Heart right ventricle (tissue), 16 donors: ENCODE data around the gene HCFC1. TPM values are rescaled to one million over a fixed set of nuclear protein-coding genes. Genes with fewer than 3 reads are reported as not detected.

ENCODE experiments used
- ATAC-seq, 8 donors: fragments of 200-7000 bp; cut with Tn5 transposase; one replicate each; pipeline ENCODE4 v1.9.1; 2020; ENCODE audit warnings: mild to moderate bottlenecking in 8 of 8, moderate library complexity in 8 of 8, moderate number of reproducible peaks in 1 of 8
- DNase-seq, 2 donors: peaks; one replicate each; pipeline ENCODE4 v3.0.0-alpha.2; 2020
- H3K27ac ChIP-seq, 10 donors: fragments of 200-600 bp; sonication (generic) in 2 of 10; one replicate each; pipeline versions ENCODE4 v1.5.0 to v1.8.0; 2020 to 2022; ENCODE audit warnings: mild to moderate bottlenecking in 3 of 10
- H3K27me3 ChIP-seq, 7 donors: fragments of 200-600 bp; one replicate each; pipeline ENCODE4 v1.8.0; 2021 to 2022; ENCODE audit warnings: mild to moderate bottlenecking in 2 of 7
- H3K36me3 ChIP-seq, 9 donors: fragments of 200-600 bp; sonication (generic) in 1 of 9; one replicate each; pipeline versions ENCODE4 v1.5.0 to v1.8.0; 2020 to 2022; ENCODE audit warnings: mild to moderate bottlenecking in 2 of 9
- H3K4me1 ChIP-seq, 9 donors: fragments of 200-600 bp; sonication (generic) in 1 of 9; one replicate each; pipeline versions ENCODE4 v1.5.0 to v1.8.0; 2020 to 2022; ENCODE audit warnings: mild to moderate bottlenecking in 4 of 9
- H3K4me3 ChIP-seq, 10 donors: fragments of 200-600 bp; sonication (generic) in 2 of 10; one replicate each; pipeline versions ENCODE4 v1.5.0 to v1.8.0; 2020 to 2022; ENCODE audit warnings: mild to moderate bottlenecking in 7 of 10, moderate library complexity in 2 of 10
- H3K9me3 ChIP-seq, 11 donors: fragments of 200-600 bp in 10 of 11; sonication (generic) in 2 of 11; one replicate each; pipeline versions ENCODE4 v1.5.0 to v1.8.0; 2013 to 2022; ENCODE audit warnings: mild to moderate bottlenecking in 2 of 11, control low read depth in 1 of 11, moderate library complexity in 1 of 11
- WGBS, 2 donors: extraction: QIAGEN DNeasy Blood & Tissue Kit; methylation state at CpG; one replicate each; pipeline ENCODE4 v1.1.7; 2013; ENCODE audit warnings: inconsistent platforms in 1 of 2; 5-methylcytosine and 5-hydroxymethylcytosine counted together
- intact Hi-C, 10 donors: fragments of 100-400 bp; cut with DNase I; formaldehyde crosslinking; loops; one replicate each; pipeline versions ENCODE4 v1.11.1 to v1.14.2; 2022
- microRNA-seq, 2 donors: library from miRNA; unstranded; fragments of <30 nt; microRNA quantifications; one replicate each; pipeline ENCODE4 v1.2.0, GENCODE V29; 2021
- polyA plus RNA-seq, 2 donors: library from polyadenylated mRNA; stranded (reverse); fragments of 200-250 nt; gene quantifications; one replicate each; pipeline ENCODE4 v1.2.3, GENCODE V29; 2013
- total RNA-seq, 10 donors: library from RNA; stranded (reverse); fragmentation: NEBNext Ultra II Directional in 3 of 10; extraction: Animal tissue kit (Norgen Biotek cat#: 25700) in 3 of 10; gene quantifications; one replicate each; pipeline versions ENCODE4 v1.2.1 to v1.2.4, GENCODE V29; 2021 to 2023
- TF ChIP-seq, protein P1 (sequence below), 9 donors: fragments of 200-600 bp; sonication (generic) in 2 of 9; IDR thresholded peaks; one replicate each; pipeline versions ENCODE4 v1.5.0 to v1.8.0; 2021 to 2022; ENCODE audit warnings: antibody characterized with exemption in 9 of 9, mild to moderate bottlenecking in 5 of 9, moderate library complexity in 1 of 9
- donor health status: Arrhythmogenic right ventricular cardiomyopathy.
- donor health status: ischemic (EF 13 %, LVEDD 7.1; RV severe dilation, severe dysfunction).
- donor health status: healthy with polysubstance abuse.
- donor health status: DM: no; HTN: yes; CAD: no.
- donor health status: DM: no; HTN: no; CAD: no.
- donor health status: ischemic (EF 25% LVEDD 6.9; RV normal size, moderate dysfunction).
- donor health status: ischemic (EF 25% LVEDD 5.7; RV mildly dilated, moderate dysfunction).
- donor health status: healthy.
- donor health status: DM: yes; HTN: yes; CAD: no.
- donor health status: Ischemic cardiomyopathy.
- donor health status: ischemic (EF 35%, LVEDD 5.7; RV mildly dilated, moderate dysfunction).
- donor health status: nonischemic (EF 11% LVEDD 7.7; RV severe dilation, severe dysfunction).
- donor health status: DM: yes; HTN: yes; CAD: no.
- donor health status: PGD.
- donor health status: ischemic (EF 29% LVEDD 5.4; RV normal size, mild dysfunction).
- donor health status: nonischemic (EF 23%, LVEDD 6.1; RV moderate dilation, normal function).

The HCFC1 gene
- total and polyA plus RNA-seq, 12 donors: 12.3 to 41.6 (median 31.2) TPM

DNA sequence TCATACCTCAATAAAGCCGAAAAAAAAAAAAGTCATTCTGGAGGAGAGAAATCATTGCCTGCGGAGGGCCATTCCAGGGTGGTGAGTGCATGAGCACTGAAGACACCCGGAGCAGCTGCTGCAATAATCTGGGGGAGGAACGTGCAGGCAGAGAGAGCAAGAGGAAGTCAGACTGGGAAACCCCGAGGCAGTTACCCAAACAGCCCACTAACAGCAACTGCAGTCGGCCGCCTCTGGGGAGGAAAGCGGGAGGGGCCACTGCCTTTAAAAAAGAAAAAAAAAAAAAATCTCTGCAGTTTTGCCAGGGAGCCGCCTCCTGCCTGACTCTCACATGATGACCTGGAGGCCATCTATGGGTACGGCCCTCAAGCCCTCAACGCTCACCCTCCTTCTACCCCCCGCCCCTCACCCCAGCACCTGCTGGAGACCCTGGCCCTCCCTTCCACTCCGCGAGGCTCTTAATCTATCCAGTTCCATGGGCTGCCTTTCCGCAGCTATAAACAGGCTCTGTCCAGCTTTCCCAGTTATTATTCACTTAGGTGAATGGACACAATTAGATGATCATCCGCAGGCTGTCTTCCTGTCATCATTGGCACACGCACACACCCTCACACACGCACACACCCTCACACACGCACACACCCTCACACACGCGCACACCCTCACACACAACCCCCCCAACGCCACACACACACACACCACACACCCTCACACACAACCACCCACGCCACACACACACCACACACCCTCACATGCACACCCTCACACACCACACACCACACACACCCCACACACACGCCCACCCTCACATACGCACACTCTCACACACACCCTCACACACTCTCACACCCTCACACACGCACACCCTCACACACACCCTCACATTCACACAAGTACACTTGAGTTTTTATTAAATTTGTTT is 70.5 kb downstream of the HCFC1 start:
- peak overlapping the region in 5 of 10 donors; percentile 10 to 47 (median 15) for H3K27ac ChIP-seq
- no peaks in the 10 kb centered on the region for H3K36me3 ChIP-seq
- H3K9me3 ChIP-seq: no peaks in the 10 kb centered on the region
- intact Hi-C loops: no loop called here
- ATAC-seq (peak; percentile 35 to 72 (median 54)), DNase-seq (peak; percentile 37 to 54)
- TF ChIP-seq, protein P1, sequence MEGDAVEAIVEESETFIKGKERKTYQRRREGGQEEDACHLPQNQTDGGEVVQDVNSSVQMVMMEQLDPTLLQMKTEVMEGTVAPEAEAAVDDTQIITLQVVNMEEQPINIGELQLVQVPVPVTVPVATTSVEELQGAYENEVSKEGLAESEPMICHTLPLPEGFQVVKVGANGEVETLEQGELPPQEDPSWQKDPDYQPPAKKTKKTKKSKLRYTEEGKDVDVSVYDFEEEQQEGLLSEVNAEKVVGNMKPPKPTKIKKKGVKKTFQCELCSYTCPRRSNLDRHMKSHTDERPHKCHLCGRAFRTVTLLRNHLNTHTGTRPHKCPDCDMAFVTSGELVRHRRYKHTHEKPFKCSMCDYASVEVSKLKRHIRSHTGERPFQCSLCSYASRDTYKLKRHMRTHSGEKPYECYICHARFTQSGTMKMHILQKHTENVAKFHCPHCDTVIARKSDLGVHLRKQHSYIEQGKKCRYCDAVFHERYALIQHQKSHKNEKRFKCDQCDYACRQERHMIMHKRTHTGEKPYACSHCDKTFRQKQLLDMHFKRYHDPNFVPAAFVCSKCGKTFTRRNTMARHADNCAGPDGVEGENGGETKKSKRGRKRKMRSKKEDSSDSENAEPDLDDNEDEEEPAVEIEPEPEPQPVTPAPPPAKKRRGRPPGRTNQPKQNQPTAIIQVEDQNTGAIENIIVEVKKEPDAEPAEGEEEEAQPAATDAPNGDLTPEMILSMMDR (IDR thresholded peaks at IDR 0.05): no peak
- peaks cover 0 to 34% (median 12%) of the 10 kb centered on the region in 9 donors for H3K4me1 ChIP-seq
- WGBS, 2 donors: 33 to 36% methylated on average over 24 to 26 of the region's 26 CpGs
- H3K27me3 ChIP-seq: peaks cover 0 to 64% (median 0%) of the 10 kb centered on the region in 7 donors
- no peak overlapping the region for H3K4me3 ChIP-seq

DNA sequence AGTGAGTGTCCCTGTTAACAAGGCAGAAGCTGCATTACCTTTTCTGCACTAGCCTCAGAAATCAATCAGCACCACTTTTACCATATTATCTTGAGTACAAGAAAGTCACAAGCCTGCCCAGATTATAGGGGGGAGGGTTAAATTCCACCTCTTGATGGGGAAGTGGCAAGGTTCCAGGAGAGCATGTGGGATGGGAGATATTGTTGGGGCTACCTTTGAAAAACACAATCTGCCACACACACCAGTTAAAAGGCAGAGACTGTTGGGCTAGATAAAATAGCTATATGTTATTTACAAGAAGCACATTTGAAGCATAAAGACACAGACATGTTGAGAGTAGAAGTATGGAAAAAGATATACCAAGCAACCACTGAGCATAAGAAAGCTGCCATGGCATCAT is 73.7 kb downstream of the HCFC1 start:
- ATAC-seq: no peak
- Histone ChIP-seq H3K27me3 (peaks cover 0 to 80% (median 0%) of the 10 kb centered on the region in 7 donors), H3K4me1 (peaks cover 0 to 25% (median 4%) of the 10 kb centered on the region in 9 donors), H3K27ac (no peak overlapping the region), H3K4me3 (no peak overlapping the region), H3K36me3 (no peaks in the 10 kb centered on the region), H3K9me3 (peaks cover 0 to 5% (median 0%) of the 10 kb centered on the region in 11 donors)
- intact Hi-C loops: loop anchor here in 1 of 10 donors (1.0 kb wide), 1 partner anchor 49 kb away; no protein-coding TSS in a partner anchor
- DNase-seq: no peak
- TF ChIP-seq, protein P1 (IDR thresholded peaks at IDR 0.05): no peak

Small RNA genes lying within 50 kb of the gene (microRNA-seq; reads per million reads assigned to microRNA genes)
- 0 reads per million in 2 donors for gene MIR3202-1
- 0 reads per million in 2 donors for gene MIR3202-2
- 0 reads per million in 2 donors for gene MIR718

Other genes starting within 250 kb of the HCFC1 start
- 100 to 1,000 TPM in 3 of 10 donors, 10 to 100 TPM in 7; 70.2 to 140 (median 85.4) TPM for gene BCAP31, start 247.4 kb downstream of the HCFC1 start, total RNA-seq
- gene BCAP31, start 247.4 kb downstream of the HCFC1 start, polyA plus RNA-seq: 100 to 1,000 TPM in 1 of 2 donors, 10 to 100 TPM in 1; 82.2 to 164 TPM
- gene ABCD1, start 247.0 kb downstream of the HCFC1 start, total RNA-seq: 10 to 100 TPM; 11.0 to 24.2 (median 14.4) TPM
- gene ABCD1, start 247.0 kb downstream of the HCFC1 start, polyA plus RNA-seq: 10 to 100 TPM in 1 of 2 donors, 1 to 10 TPM in 1; 9.3 to 15.3 TPM
- gene PLXNB3, start 207.6 kb downstream of the HCFC1 start, total RNA-seq: 1 to 10 TPM; 2.1 to 5.8 (median 4.3) TPM
- gene PLXNB3, start 207.6 kb downstream of the HCFC1 start, polyA plus RNA-seq: 1 to 10 TPM; 1.1 to 8.1 TPM
- gene SRPK3, start 190.8 kb downstream of the HCFC1 start, total RNA-seq: 10 to 100 TPM; 20.3 to 52.7 (median 44.8) TPM
- gene SRPK3, start 190.8 kb downstream of the HCFC1 start, polyA plus RNA-seq: 10 to 100 TPM in 1 of 2 donors, 1 to 10 TPM in 1; 9.9 to 52.2 TPM
- 10 to 100 TPM; 58.7 to 86.9 (median 74.5) TPM for gene IDH3G, start 177.4 kb downstream of the HCFC1 start, total RNA-seq
- gene IDH3G, start 177.4 kb downstream of the HCFC1 start, polyA plus RNA-seq: 10 to 100 TPM; 73.4 to 97.2 TPM
- 100 to 1,000 TPM in 9 of 10 donors, 10 to 100 TPM in 1; 94.1 to 227 (median 144) TPM for gene SSR4, start 177.2 kb downstream of the HCFC1 start, total RNA-seq
- 100 to 1,000 TPM; 477 to 551 TPM for gene SSR4, start 177.2 kb downstream of the HCFC1 start, polyA plus RNA-seq
- gene PDZD4, start 141.3 kb downstream of the HCFC1 start, total RNA-seq: 1 to 10 TPM; 1.2 to 3.0 (median 2.0) TPM
- gene PDZD4, start 141.3 kb downstream of the HCFC1 start, polyA plus RNA-seq: 1 to 10 TPM; 2.4 to 4.5 TPM
- gene L1CAM, start 85.6 kb downstream of the HCFC1 start, total RNA-seq: 1 to 10 TPM; 1.1 to 5.6 (median 2.8) TPM
- gene L1CAM, start 85.6 kb downstream of the HCFC1 start, polyA plus RNA-seq: 1 to 10 TPM; 2.4 to 2.6 TPM
- gene AVPR2, start 67.1 kb downstream of the HCFC1 start, total RNA-seq: 1 to 10 TPM; 1.4 to 4.9 (median 2.1) TPM
- 1 to 10 TPM; 6.6 to 8.9 TPM for gene AVPR2, start 67.1 kb downstream of the HCFC1 start, polyA plus RNA-seq
- gene ARHGAP4, start 45.6 kb downstream of the HCFC1 start, total RNA-seq: 10 to 100 TPM in 4 of 10 donors, 1 to 10 TPM in 6; 5.5 to 25.3 (median 8.2) TPM
- gene ARHGAP4, start 45.6 kb downstream of the HCFC1 start, polyA plus RNA-seq: 10 to 100 TPM; 19.1 to 65.5 TPM
- gene NAA10, start 36.8 kb downstream of the HCFC1 start, total RNA-seq: 10 to 100 TPM; 46.9 to 88.9 (median 54.5) TPM
- 100 to 1,000 TPM; 151 to 228 TPM for gene NAA10, start 36.8 kb downstream of the HCFC1 start, polyA plus RNA-seq
- 10 to 100 TPM in 4 of 10 donors, 1 to 10 TPM in 6; 7.0 to 17.0 (median 9.6) TPM for gene RENBP, start 27.2 kb downstream of the HCFC1 start, total RNA-seq
- 10 to 100 TPM in 1 of 2 donors, 1 to 10 TPM in 1; 6.0 to 16.6 TPM for gene RENBP, start 27.2 kb downstream of the HCFC1 start, polyA plus RNA-seq
- gene TMEM187, start 936 bp upstream of the HCFC1 start, total RNA-seq: 10 to 100 TPM in 3 of 10 donors, 1 to 10 TPM in 7; 4.8 to 13.2 (median 8.0) TPM
- 1 to 10 TPM; 3.4 to 7.2 TPM for gene TMEM187, start 936 bp upstream of the HCFC1 start, polyA plus RNA-seq
- 10 to 100 TPM; 18.2 to 59.0 (median 27.1) TPM for gene IRAK1, start 48.1 kb upstream of the HCFC1 start, total RNA-seq
- gene IRAK1, start 48.1 kb upstream of the HCFC1 start, polyA plus RNA-seq: 10 to 100 TPM; 26.4 to 58.7 TPM
- 10 to 100 TPM; 33.5 to 39.3 (median 37.6) TPM for gene MECP2, start 125.9 kb upstream of the HCFC1 start, total RNA-seq
- 10 to 100 TPM; 14.0 to 18.5 TPM for gene MECP2, start 125.9 kb upstream of the HCFC1 start, polyA plus RNA-seq
- not detected for gene OPN1LW, start 172.4 kb upstream of the HCFC1 start, total RNA-seq
- not detected for gene OPN1LW, start 172.4 kb upstream of the HCFC1 start, polyA plus RNA-seq
- not detected for gene OPN1MW, start 210.8 kb upstream of the HCFC1 start, total RNA-seq
- gene OPN1MW, start 210.8 kb upstream of the HCFC1 start, polyA plus RNA-seq: not detected
- gene OPN1MW2, start 247.9 kb upstream of the HCFC1 start, total RNA-seq: not detected
- not detected for gene OPN1MW2, start 247.9 kb upstream of the HCFC1 start, polyA plus RNA-seq